Stimulated activated CD8-positive, alpha-beta memory T cell treated with anti-CD3 and anti-CD28 coated beads, Interleukin-4, amount 100 ng/mL, for 24 hours (primary cell): ENCODE data around the gene SF3B6.
A peak's percentile ranks its signal among the peaks of the same experiment; 100 is the strongest.
"Not testable (repeated sequence)": the region's sequence is repeated elsewhere in the genome, so short reads cannot be mapped to it uniquely, and the experiment has no call there.

Source experiments
- DNase-seq: peaks from one replicate; pipeline ENCODE4 v3.0.0-alpha.2; 2020; ENCODE audit warnings: low read depth

Gene SF3B6, protein sequence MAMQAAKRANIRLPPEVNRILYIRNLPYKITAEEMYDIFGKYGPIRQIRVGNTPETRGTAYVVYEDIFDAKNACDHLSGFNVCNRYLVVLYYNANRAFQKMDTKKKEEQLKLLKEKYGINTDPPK

DNA sequence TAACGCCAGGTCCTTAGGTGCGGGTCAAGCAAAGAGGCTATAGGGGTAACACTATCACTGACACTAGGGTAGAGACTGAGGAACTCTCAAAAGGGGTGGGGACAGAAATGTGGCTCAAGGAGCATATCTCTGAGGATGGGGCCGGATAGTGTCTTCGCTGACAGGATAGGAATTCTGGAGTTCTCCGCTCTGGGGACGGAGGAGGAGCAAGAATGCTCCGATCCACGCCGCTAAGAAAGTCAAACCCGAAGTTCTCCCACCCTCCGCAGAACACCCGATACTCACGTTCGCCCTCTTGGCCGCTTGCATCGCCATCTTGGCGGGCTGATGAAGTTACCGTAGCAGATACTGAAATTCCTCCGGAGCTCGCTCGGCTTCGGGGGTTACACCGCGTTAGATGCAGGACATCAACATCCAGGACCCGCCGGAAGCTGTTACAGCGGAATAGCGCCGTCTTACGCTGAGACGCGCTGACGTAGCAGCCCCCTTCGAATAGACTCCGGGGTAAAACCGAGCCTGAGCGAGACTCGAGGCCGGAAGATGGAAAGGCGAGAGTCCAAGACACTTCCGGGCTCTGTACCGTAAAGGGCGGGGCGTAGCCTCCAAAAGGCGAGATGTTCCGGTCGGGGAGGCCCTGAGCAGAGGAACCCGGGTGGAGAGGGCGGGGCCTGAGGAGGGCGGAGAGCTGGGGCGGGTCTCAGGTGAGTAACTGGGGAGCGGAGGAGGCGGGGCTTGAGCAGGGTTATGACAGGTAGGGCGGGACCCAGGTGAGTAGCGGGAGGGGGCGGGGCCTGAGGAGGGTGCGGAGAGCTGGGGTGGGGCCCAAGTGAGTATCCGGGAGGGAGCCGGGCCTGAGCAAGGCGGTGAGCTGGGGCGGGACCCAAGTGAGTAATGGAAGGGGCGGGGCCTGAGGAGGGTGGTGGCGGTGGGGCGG, at the start of gene SF3B6:
SF3B6 (minus strand) TSS at position 412 of the 934 bp plus-strand sequence; CDS start at position 315, 97 bp downstream.
- DNase-seq, result peak; percentile 98

- no peak for DNase-seq
These were observed 47.9 kb upstream of the SF3B6 start for GRCh38 chr2:24123922-24124580.

DNA sequence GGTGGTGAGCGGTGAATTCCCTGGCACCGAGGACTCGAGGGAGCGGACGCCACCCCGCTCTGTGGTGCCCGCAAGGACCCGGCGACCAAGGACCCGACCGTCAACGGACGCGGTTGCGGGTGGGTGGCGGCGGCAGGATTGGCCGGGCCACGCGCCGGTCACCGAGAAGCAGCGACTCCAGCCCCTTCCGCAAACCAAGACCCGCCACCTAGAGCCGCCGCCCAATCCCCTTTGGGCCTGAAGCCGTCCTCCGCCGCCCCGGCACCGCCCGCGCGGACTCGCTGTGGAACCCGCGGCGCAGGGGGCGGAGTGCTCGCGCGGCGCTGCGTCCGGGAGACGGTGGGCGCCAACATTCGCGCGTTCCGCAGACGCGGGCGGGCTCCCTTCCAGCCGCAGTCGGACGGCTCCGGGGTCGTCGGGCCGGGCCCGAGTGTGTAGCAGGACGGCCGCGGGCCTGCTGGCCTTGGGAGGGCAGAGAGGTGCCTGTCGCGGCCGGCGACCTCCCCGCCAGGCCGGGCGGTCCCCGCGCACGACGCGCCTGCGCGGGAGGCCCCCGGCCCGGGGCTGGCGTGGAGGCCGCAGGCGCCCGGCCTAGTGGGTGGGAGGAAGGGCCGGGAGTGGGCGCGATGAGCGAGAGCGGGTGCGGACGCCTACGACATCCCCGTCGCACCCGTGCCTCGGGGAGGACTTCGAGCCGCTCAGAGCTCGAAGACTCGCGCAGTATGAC, 47.2 kb upstream of the SF3B6 start, which contains the start of the genes FAM228B and PFN4:
FAM228B (plus strand) TSS at position 275 of the 727 bp plus-strand sequence. CDS start 893 bp downstream, outside the sequence.
PFN4 (minus strand) TSS at position 140 of the 727 bp plus-strand sequence. CDS start 799 bp downstream, outside the sequence.
- peak; percentile 60 for DNase-seq

DNA sequence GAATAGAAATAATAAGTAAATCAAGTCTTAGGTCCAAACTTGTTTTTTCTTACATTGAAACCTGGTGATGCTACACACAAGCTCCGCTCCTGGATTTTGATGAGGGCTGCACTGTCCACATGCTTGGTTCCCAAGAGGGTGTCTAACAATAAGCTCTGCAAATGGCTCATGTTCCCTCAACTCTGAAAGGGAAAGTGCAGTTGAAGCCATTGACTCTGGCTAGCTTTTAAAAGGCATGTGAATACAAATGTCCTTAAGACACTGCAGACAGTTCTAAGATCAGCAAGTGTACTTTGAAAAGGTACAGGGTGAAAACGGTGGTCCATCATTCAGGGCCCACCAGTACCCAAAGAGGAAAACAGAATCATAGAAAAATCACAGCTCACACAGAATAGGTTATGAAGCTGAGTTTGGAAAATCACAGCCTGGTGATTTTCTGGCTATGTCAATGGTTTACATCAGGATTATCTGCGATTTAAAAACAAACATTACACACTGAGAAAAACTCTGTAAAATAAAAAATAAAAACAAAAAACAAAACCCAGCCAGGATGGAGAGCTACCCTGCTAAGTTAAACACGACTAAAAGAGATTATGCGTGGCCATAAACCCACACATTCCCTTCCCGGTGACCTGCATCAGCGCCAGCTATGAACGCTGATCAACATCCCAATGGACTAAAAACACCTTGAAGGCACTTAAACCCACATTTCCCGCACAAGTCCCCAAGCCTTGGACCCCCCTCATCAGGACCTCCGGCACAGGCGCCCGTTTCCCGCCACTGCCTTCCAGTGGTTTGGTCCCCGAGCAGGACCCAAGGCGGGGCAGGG, 46.5 kb upstream of the SF3B6 start:
- DNase-seq, result no peak

GRCh38 chr2:24121469-24121868, 45.3 kb upstream of the SF3B6 start:
- no peak for DNase-seq

GRCh38 chr2:24121066-24121465, 44.9 kb upstream of the SF3B6 start:
- DNase-seq, result no peak

DNA sequence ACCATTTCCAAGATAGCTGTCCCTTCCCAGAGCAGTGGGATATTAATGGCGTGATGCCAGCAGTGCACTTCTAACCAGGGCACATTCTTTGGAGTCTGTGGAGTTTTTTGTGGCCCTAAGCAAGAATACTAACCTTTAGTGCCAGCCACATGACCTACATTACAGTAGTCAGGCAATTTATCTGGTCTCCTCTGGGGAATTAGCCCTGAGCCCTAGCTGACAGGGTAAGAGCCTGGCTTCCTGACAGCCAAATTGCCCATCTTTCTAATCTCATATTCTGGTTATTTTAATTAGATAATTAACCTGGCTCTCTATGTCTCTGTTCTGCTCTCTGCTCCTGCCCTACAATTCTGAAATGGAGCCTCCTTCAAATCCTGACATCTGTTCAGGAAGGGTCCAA, 41.8 kb upstream of the SF3B6 start:
- DNase-seq, result no peak

- no peak for DNase-seq
These were observed 38.9 kb upstream of the SF3B6 start for GRCh38 chr2:24115057-24115456.

DNA sequence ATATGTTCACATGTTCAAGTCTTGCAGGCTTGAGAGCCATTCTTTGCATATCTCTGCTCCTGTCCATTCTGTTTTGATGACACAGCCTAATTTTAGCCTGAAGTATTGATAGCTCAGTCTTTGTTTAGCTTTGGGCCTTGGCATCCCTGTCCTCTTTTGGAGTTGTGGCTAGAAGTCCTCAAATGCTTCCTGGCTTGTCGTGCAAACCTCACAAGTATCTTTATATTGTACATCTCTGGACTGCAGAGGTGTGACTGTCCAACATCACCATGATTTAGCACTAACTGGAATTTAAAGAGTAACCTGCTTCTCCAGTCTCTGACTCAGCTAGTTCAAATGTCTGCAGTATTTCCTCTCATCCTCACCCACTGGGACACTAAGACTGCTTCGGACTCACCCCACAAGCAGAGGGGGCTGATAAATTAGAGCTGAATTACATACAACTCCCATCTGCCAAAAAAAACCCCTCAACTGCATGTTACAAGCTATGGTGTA, 35.3 kb upstream of the SF3B6 start:
- no peak for DNase-seq

- DNase-seq, result no peak
These were observed 34.7 kb upstream of the SF3B6 start for GRCh38 chr2:24110660-24111303.

DNA sequence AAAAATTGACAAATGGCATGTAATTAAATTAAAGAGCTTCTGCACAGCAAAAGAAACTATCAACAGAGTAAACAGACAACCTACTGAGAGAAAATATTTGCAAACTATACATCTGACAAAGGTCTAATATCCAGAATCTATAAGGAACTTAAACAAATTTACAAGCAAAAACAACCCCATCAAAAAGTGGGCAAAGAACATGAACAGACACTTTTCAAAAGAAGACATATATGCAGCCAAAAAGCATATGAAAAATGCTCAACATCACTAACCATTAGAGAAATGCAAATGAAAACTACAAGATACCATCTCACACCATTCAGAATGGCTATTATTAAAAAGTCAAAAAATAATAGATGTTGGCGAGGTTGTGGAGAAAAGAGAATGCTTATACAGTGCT, 33.3 kb upstream of the SF3B6 start:
- DNase-seq, result not testable (repeated sequence)

DNA sequence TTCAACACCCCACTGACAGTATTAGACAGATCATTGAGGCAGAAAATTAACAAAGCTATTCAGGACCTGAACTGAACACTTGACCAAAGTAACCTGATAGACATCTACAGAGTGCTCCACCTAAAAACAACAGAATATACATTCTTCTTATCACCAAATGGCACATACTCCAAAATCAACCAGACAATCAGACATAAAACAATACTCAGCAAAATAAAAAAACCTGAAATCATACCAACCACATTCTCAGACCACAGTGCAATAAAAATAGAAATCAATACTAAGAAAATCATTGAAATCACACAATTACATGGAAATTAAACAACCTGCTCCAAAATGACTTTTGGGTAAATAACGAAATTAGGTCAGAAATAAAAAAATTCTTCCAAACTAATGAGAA, 31.2 kb upstream of the SF3B6 start:
- no peak for DNase-seq

DNA sequence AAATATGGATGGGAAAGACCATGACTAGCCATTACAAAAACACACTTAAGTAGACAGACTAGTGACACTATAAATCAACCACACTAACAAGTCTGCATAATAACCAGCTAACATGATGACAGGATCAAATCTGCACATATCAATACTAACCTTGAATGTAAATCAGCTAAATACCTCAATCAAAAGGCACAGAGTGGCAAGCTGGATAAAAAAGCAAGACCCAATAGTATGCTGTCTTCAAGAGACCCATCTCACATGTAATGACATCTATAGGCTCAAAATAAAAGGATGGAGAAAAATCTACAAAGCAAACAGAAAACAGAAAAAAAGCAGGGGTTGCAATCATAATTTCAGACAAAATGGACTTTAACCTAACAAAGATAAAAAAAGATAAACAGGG, 30.7 kb upstream of the SF3B6 start:
- no peak for DNase-seq

GRCh38 chr2:24105816-24106215, 29.7 kb upstream of the SF3B6 start:
- DNase-seq, result no peak

DNA sequence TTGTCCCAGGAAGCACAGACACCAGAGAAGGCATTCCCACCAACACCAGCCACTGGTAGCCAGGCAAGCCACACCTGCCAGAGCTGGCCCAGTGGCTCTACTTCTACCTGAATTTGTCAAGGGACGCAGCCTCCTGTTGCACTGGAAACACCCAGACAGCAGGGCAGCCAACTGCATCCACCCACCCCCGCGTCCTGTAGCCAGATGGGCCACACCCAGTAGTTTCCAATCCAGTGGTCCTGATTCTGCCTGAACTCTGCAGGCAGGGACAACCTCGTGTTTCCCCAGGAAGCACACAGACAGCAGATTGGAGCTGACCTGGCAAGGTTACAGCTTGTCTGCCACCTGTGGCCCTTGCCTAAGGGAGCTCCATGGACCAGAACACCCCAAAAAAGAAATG, 28.8 kb upstream of the SF3B6 start:
- DNase-seq, result no peak

GRCh38 chr2:24104110-24104650, 28.1 kb upstream of the SF3B6 start:
- no peak for DNase-seq

- no peak for DNase-seq
These were observed 26.6 kb upstream of the SF3B6 start for GRCh38 chr2:24102677-24103076.

DNA sequence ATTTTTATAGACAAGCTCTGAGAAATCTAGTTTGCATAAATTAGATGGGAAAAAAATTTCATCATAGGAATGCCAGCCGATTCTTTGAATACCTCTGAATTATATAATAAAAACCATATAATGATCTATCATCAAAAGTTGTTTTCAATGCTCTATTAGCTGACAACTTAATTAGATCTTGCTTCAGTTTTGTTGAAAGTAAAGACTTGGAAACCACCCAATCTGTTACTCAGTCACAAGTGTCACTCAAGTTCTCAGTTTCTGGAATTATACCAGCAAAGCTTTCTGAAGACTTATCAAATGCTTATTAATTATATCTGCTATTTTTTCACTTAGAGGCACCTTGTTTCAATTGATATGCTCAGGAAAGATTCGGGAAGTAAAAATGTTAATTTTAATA, 25.9 kb upstream of the SF3B6 start:
- no peak for DNase-seq

DNA sequence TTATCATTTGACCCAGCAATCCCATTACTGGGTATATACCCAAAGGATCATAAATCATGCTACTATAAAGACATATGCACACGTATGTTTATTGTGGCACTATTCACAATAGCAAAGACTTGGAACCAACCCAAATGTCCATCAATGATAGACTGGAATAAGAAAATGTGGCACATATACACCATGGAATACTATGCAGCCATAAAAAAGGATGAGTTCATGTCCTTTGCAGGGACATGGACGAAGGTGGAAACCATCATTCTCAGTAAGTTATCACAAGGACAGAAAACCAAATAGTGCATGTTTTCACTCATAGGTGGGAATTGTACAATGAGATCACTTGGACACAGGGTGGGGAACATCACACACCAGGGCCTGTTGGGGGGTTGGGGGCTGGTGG, 24.6 kb upstream of the SF3B6 start:
- not testable (repeated sequence) for DNase-seq

DNA sequence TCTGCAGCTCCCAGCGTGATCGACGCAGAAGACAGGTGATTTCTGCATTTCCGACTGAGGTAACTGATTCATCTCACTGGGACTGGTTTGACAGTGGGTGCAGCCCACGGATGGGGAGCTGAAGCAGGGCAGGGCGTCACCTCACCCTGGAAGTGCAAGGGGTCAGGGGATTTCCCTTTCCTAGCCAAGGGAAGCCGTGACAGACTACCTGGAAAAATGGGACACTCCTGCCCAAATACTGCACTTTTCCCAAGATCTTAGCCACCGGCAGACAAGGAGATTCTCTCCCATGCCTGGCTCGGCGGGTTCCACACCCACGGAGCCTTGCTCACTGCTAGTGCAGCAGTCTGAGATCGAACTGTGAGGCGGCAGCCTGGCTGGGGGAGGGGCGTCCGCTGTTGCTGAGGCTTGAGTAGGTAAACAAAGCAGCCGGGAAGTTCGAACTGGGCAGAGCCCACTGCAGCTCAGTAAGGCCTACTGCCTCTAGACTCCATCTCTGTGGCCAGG, 19.1 kb upstream of the SF3B6 start:
- not testable (repeated sequence) for DNase-seq
